ENCODE results near the gene NIPBL.

DNA sequence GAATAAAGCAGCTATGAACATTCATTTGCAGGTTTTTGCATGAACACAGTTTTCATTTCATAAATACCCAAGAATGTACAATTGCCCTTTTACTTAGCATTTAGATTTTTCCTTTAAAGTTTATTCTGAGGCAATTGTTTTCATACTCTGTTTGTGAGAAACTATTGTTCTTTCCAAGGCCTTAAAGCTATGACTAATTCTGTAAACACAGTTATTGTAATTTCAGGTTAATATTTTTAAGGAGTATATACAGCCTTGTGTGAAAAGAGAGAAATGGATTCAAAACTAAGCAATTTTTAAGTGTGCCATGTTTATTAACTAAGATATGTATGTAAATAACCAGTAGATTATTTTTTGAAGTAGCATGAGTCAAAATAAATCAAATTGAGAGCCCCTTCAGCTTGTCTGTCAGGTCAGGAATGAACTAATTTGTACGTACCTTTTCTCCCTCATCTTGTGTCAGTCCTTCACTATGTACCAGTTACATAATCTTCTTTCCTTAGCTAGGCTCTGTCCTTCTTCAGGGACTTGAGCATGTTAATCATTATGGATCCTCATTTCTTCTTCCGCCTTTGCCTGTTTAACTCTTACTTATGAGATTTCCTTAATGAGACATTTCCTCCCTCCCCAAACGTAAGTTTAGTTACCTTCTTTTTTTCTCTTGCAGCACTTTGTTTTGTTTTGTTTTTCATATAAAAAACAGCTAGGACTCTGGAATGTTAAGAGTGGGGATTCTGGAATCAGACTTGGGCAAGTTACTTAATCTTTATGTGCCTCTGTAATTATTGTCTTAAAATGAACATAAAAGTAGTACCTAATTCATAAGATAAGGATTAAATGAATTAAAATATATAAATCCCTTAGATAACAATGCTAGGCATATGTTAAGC lies 63.6 kb downstream of the NIPBL start:
- TF ChIP-seq EZH2 (IDR thresholded peaks at IDR 0.05; ENCODE audit: low read depth), result no peak
- TF ChIP-seq CTCF (conservative IDR thresholded peaks at IDR 0.05), result no peak
